ENCODE results near the gene MYL11.
A peak's percentile ranks its signal among the peaks of the same experiment; 100 is the strongest.
"Not testable (repeated sequence)": the region's sequence is repeated elsewhere in the genome, so short reads cannot be mapped to it uniquely, and the experiment has no call there.

The MYL11 gene

DNA sequence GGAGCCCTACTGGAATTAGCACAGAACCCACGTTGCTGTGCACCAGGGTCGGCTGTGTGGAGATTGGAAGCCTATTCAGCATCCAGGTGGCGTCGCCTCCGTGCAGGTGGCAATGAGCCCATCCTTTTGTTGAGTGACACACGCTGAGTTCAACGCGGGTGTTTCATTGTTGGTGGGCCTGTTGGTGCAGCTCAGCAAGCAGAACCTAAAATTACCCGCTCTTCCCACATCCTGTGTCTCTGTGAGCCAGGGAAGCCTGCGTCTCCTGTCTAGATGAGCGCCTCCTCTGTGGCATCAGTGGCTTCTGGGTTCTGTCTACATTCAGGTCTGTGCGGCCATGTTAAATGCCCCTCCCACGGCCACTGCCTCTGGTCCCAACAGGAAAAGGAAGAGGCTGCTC lies 34.0 kb upstream of the MYL11 start:
- Histone ChIP-seq H3K4me1 (ENCODE audit: insufficient read depth, low read length) (peaks cover 24% of the 10 kb centered on the region), H3K27ac (ENCODE audit: low read length) (peak overlapping the region; percentile 55; the same call in 1 of the 2 replicates), H3K4me2 (ENCODE audit: insufficient read depth, low read length) (peak overlapping the region; percentile 42; the same call in 1 of the 2 replicates), H3K27me3 (ENCODE audit: insufficient read depth, low read length, poor library complexity) (no peaks in the 10 kb centered on the region), H3K9ac (ENCODE audit: low read depth, low read length) (0 out of 2 replicates have a peak overlapping the region, but pooled peaks have one; percentile 28), H2AFZ (ENCODE audit: low read depth, low read length) (peak overlapping the region; percentile 21), H3K36me3 (ENCODE audit: insufficient read depth, low read length) (no peaks in the 10 kb centered on the region), H3K9me3 (ENCODE audit: insufficient read depth, low read length, severe bottlenecking) (no peaks in the 10 kb centered on the region), H3K4me3 (ENCODE audit: low read depth in 1 of 2, low read length in 2 of 2) (no peak overlapping the region), H4K20me1 (ENCODE audit: insufficient read depth, low read length) (no peaks in the 10 kb centered on the region), H3K79me2 (ENCODE audit: insufficient read depth, low read length) (no peaks in the 10 kb centered on the region)
- peak; percentile 89 for ATAC-seq (ENCODE audit: insufficient read depth, low read depth)
- TF ChIP-seq EZH2 (IDR thresholded peaks at IDR 0.05; ENCODE audit: borderline replicate concordance, low read depth, low read length, severe bottlenecking), result no peak
- TF ChIP-seq, protein P1, sequence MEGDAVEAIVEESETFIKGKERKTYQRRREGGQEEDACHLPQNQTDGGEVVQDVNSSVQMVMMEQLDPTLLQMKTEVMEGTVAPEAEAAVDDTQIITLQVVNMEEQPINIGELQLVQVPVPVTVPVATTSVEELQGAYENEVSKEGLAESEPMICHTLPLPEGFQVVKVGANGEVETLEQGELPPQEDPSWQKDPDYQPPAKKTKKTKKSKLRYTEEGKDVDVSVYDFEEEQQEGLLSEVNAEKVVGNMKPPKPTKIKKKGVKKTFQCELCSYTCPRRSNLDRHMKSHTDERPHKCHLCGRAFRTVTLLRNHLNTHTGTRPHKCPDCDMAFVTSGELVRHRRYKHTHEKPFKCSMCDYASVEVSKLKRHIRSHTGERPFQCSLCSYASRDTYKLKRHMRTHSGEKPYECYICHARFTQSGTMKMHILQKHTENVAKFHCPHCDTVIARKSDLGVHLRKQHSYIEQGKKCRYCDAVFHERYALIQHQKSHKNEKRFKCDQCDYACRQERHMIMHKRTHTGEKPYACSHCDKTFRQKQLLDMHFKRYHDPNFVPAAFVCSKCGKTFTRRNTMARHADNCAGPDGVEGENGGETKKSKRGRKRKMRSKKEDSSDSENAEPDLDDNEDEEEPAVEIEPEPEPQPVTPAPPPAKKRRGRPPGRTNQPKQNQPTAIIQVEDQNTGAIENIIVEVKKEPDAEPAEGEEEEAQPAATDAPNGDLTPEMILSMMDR (IDR thresholded peaks at IDR 0.05; ENCODE audit: borderline replicate concordance, extremely low read depth, low read length, poor library complexity, severe bottlenecking), result peak; percentile 16
- DNase-seq, result peak; percentile 72

DNA sequence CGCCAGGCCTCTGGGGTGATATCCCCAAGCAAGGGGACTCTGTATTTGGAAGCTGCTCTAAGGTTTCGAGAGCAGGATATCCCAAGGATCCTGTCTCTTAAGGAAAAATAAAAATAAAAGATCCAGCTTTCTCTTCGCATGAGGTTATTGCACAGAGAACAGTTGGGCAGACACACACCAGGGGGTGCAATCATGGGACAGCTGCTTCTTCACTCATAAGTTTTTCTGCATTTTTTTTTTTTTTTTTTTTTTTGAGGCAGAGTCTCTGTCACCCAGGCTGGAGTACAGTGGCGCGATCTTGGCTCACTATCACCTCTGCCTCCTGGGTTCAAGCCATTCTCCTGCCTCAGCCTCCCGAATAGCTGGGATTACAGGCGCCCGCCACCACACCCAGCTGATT lies 32.6 kb upstream of the MYL11 start:
- H3K9ac ChIP-seq (ENCODE audit: low read depth, low read length), result not testable (repeated sequence)

DNA sequence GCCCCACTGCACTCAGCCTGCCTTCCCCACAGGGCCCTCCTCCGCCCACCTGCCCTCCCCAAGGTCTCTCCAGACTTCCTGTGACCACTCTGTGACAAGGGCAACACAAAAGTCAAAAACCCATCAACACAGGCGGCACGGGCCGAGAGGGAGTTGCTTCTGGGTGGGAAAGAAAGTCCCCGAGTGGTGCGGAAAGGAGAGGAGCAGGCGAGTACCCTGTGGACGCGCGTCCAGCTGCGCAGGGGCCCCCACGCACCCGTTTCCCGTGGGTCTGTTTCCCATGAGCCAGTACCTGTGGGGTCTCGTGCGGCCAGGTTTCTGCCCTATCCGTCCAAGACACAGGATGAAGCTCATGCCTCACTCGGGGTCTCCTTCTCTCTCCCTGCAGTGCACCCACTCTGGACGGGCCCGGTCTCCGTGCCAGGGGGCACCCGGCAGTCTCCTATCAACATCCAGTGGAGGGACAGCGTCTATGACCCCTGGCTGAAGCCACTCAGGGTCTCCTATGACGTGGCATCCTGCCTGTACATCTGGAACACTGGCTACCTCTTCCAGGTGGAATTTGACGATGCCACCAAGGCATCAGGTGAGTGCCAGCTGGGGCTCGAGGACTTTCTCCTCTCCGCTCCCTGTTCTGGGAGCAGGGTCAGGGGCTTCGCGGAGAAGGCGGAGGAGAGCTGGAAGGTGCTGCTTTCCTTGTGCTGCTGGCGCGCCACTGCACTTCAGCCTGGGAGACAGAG lies 31.7 kb upstream of the MYL11 start:
- Histone ChIP-seq H3K36me3 (ENCODE audit: insufficient read depth, low read length) (no peaks in the 10 kb centered on the region), H4K20me1 (ENCODE audit: insufficient read depth, low read length) (no peaks in the 10 kb centered on the region), H3K27me3 (ENCODE audit: insufficient read depth, low read length, poor library complexity) (no peaks in the 10 kb centered on the region), H3K79me2 (ENCODE audit: insufficient read depth, low read length) (no peaks in the 10 kb centered on the region), H3K9ac (ENCODE audit: low read depth, low read length) (no peak overlapping the region), H3K4me2 (ENCODE audit: insufficient read depth, low read length) (no peak overlapping the region), H3K27ac (ENCODE audit: low read length) (no peak overlapping the region), H3K9me3 (ENCODE audit: insufficient read depth, low read length, severe bottlenecking) (no peaks in the 10 kb centered on the region), H3K4me1 (ENCODE audit: insufficient read depth, low read length) (peaks cover 16% of the 10 kb centered on the region), H2AFZ (ENCODE audit: low read depth, low read length) (no peak overlapping the region), H3K4me3 (ENCODE audit: low read depth in 1 of 2, low read length in 2 of 2) (no peak overlapping the region)
- TF ChIP-seq, protein P1 (IDR thresholded peaks at IDR 0.05; ENCODE audit: borderline replicate concordance, extremely low read depth, low read length, poor library complexity, severe bottlenecking), result no peak
- no peak for TF ChIP-seq EZH2 (IDR thresholded peaks at IDR 0.05; ENCODE audit: borderline replicate concordance, low read depth, low read length, severe bottlenecking)
- ATAC-seq (ENCODE audit: insufficient read depth, low read depth) (no peak), DNase-seq (no peak)

More for the DNA sequence above, 32.6 kb upstream of the MYL11 start:
- ATAC-seq (ENCODE audit: insufficient read depth, low read depth); H3K79me2 ChIP-seq (ENCODE audit: insufficient read depth, low read length); H4K20me1 ChIP-seq (ENCODE audit: insufficient read depth, low read length); H3K4me3 ChIP-seq (ENCODE audit: low read depth in 1 of 2, low read length in 2 of 2); DNase-seq; H3K36me3 ChIP-seq (ENCODE audit: insufficient read depth, low read length); H3K27me3 ChIP-seq (ENCODE audit: insufficient read depth, low read length, poor library complexity); H3K9me3 ChIP-seq (ENCODE audit: insufficient read depth, low read length, severe bottlenecking); H3K27ac ChIP-seq (ENCODE audit: low read length); H2AFZ ChIP-seq (ENCODE audit: low read depth, low read length); H3K4me2 ChIP-seq (ENCODE audit: insufficient read depth, low read length): not testable (repeated sequence)
- H3K4me1 ChIP-seq (ENCODE audit: insufficient read depth, low read length), result peaks cover 16% of the 10 kb centered on the region
- TF ChIP-seq, protein P1 (IDR thresholded peaks at IDR 0.05; ENCODE audit: borderline replicate concordance, extremely low read depth, low read length, poor library complexity, severe bottlenecking), result peak; percentile 6

DNA sequence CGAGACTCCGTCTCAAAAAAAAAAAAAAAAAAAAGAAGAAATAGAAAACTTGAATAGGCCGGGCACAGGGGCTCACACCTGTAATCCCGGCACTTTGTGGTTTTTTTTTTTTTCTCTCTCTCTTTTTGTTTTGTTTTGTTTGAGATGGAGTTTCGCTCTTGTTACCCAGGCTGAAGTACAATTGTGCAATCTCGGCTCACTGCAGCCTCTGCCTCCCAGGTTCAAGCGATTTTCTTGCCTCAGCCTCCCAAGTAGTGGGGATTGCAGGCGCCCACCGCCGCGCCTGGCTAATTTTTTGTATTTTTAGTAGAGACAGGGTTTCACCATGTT lies 31.1 kb upstream of the MYL11 start:
- H3K4me1 ChIP-seq (ENCODE audit: insufficient read depth, low read length), result peaks cover 16% of the 10 kb centered on the region
- not testable (repeated sequence) for H3K27ac ChIP-seq (ENCODE audit: low read length); ATAC-seq (ENCODE audit: insufficient read depth, low read depth); H3K4me2 ChIP-seq (ENCODE audit: insufficient read depth, low read length); H3K36me3 ChIP-seq (ENCODE audit: insufficient read depth, low read length); H3K9ac ChIP-seq (ENCODE audit: low read depth, low read length); H3K27me3 ChIP-seq (ENCODE audit: insufficient read depth, low read length, poor library complexity); H2AFZ ChIP-seq (ENCODE audit: low read depth, low read length); DNase-seq; H3K9me3 ChIP-seq (ENCODE audit: insufficient read depth, low read length, severe bottlenecking); H3K79me2 ChIP-seq (ENCODE audit: insufficient read depth, low read length); H3K4me3 ChIP-seq (ENCODE audit: low read depth in 1 of 2, low read length in 2 of 2); H4K20me1 ChIP-seq (ENCODE audit: insufficient read depth, low read length)
